Cerebellar cortex (tissue), 1 donor: ENCODE data around the gene CREB3L1.
A peak's percentile ranks its signal among the peaks of the same experiment; 100 is the strongest.

ENCODE experiments used
- DNase-seq: peaks from one replicate; pipeline ENCODE4 v3.0.0-alpha.2; 2015; ENCODE audit warnings: low spot score

The CREB3L1 gene

DNA sequence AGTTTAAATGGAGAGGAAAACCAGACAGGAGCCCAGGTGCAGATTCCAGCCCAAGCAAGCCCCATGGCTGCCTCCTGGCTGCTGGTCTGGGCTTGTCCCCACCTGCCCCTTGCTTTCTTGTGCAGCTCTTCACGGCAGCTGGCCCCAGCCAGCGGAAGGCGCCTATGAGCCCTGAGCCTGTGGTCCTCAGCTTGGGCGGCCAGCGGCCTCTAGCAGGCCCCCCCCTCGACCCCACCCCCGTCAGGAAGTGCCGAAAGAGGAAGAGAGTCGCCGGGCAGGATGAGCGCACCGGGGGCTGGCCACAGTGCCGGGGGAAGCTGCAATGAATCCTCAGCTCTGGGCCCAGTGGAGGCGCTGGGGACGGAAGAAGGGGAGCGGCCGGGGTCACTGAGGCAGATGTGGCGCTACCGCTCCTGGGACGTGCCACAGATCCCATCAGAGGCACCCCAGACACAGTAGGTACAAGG lies 67.7 kb downstream of the CREB3L1 start:
- DNase-seq = no peak

- DNase-seq = no peak
Measured at GRCh38 chr11:46345881-46346484, 68.5 kb downstream of the CREB3L1 start.

- peak; percentile 75 for DNase-seq
Measured at GRCh38 chr11:46346886-46347636, 69.6 kb downstream of the CREB3L1 start, which contains the start of gene DGKZ. Gene DGKZ, plus strand, starts transcription at chr11:46347463. Its CDS starts 197 bp downstream, at chr11:46347660.

DNA sequence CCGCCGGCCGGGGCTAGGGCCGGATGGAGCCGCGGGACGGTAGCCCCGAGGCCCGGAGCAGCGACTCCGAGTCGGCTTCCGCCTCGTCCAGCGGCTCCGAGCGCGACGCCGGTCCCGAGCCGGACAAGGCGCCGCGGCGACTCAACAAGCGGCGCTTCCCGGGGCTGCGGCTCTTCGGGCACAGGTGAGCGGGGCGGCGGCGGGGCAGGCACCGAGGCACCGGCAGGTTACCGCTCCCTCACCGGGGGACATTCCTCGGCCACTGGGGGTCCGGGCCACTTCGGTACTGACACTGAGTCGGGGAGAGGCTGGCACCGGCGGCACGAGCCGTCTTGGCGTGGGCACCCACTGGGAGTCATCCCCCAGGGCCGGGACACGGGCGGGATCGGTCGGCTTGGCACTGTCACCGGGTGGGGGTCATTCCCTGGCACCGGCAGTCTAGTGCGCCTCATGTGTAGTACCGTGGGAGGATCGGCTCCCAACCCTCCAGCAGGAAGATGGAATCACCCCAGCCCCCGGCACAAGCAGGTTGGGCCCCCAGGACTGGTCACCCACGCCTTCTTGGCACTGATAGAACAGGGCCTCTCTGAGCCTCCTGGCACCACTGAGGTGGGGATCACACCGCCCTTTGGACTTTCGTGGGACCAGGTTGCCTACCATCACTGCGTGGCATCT lies 70.3 kb downstream of the CREB3L1 start:
- DNase-seq = no peak

DNA sequence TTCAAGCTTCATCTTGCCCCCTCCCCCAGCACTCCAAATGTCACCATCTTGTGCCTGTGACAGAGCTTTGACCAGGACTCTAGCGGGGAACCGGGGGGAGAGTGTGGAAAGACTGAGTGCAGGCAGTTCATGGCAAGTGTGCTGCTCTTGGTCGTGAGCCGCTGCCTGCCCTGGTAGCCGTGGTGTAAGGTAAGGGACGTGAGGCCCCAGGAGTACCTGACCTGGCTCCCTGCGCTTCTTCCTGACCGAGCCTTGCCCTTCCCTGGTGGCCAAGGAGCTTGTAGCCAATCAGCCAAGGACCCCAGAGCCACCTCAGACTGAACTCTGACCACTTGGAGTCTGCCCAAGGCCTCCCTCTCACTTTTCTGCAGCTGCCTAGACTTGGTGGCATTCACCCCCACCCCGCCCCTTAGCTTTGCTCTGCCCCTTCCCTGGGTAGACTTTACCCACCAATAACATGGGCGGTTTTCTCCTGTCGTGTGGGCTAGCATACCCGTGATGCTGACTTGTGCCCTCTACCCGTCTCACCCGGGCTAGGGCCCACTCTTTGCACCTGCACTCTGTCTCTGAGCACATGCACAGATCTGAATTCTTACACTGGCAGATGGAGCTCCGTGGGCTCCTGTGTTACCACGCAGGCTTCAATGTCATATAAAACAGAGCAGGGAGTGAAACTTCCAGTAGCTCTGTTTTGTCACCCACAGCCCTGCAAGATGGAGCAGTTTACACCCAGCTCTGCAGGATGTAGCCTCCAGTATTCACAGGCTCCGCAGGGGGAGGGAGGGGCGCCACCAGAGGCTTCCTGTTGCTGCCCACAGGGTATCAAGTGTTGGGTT lies 71.3 kb downstream of the CREB3L1 start:
- peak; percentile 26 for DNase-seq

DNA sequence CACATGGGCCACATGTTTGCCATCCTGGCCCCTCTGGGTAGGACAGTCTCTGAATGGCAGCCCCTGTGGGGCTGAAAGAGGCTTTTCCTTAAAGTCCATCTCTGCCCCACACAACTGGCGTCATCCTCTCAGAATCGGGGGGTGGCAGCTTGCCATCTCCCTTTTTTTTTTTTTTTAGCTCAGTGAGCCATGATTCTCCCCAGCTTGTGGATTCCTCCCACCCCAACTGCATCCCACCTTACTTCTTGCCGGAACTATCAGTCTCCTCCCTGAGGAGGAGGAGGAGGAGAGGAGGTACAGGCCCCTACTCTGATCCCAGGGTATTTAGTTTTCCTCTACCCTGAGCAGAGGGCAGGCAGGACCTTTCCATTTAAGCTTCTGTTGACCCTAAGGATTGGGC lies 73.2 kb downstream of the CREB3L1 start:
- peak; percentile 28 for DNase-seq

DNA sequence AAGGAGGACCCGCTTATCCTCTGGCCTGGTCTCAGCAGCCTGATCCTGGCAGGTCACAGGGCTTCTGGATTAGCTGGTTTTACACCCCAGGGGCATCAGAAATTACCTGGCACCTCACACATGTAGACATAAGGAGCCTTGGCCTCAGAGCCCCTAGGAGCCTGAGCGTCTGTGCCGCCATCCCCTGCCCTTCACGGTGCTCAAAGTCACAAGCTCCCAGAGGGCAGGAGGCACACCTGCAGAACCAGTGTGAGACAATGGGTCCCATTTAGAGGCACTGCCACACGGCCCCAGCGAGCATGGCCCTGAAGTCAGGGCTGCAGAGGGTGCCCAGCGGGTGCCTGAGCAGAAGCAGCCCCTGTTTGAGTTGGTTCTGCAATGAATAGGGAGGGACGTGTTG lies 73.7 kb downstream of the CREB3L1 start:
- DNase-seq = no peak

- no peak for DNase-seq
Measured at GRCh38 chr11:46351606-46352005, 74.1 kb downstream of the CREB3L1 start.

- DNase-seq = peak; percentile 52
Measured at GRCh38 chr11:46352063-46352841, 74.8 kb downstream of the CREB3L1 start.

DNA sequence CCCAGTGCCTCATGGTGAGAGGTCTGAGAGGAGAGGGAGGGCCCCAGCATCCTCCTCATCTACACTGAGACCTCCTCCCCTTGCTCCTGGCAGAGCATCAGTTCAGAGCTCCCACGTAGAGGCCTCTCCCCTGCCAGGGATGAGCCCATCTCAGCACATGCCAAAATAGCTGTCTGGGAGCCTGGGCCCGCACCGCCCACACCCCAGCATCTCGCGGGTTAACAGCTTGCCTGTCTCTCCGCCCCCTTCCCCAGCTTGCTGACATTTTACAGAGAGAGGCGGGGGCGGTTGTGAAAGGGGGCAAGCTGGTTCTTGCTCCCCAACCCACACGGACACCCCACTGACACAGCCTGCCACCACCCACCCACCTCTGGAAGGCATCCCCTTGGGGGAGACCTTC lies 76.2 kb downstream of the CREB3L1 start:
- DNase-seq = no peak

DNA sequence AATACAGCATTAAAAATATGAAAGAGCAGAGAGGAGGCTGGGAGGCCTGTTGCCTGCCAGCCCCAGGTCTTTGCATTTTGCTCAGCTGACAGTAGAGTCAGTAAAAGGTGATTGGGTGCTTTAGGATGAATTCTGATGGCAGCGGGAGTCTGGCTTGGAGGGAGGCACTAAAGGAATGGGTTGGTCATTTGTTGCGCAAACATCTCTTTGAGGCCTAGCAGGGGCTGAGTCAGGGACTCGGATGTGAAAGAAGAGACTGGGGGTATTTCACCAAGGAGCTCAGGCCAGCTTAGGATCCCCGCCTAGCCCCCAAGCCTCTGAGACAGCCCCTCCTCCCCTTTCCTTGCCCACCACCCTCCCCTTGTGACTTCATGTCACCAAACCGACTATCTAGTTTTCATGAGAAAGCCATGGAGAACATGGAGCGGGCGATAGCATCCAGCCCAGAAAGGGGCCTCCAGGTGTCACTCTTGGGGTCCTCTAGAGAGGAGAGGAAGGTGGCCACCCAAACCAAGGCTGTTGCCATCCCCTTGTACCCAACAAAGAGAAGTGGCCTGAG lies 79.5 kb downstream of the CREB3L1 start:
- no peak for DNase-seq

GRCh38 chr11:46357483-46357936 lies 80.0 kb downstream of the CREB3L1 start:
- peak; percentile 82 for DNase-seq

DNA sequence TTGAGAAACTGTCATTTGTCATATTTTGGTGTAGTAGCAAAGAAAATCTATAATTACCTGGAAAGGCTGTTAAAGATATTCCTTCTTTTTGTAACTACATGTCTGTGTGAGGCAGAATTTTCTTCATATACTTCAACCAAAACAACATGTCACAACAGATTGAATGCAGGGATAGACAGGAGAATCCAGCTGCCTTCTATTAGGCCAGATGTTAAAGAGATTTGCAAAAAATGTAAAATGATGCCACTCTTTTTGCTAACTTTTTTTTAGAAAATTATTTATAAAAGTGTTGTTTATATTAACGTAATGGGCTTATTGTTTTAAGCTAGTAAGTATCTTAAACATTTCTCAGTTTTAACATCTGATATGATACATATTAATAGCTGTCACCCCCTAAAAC lies 82.5 kb downstream of the CREB3L1 start:
- no peak for DNase-seq

DNA sequence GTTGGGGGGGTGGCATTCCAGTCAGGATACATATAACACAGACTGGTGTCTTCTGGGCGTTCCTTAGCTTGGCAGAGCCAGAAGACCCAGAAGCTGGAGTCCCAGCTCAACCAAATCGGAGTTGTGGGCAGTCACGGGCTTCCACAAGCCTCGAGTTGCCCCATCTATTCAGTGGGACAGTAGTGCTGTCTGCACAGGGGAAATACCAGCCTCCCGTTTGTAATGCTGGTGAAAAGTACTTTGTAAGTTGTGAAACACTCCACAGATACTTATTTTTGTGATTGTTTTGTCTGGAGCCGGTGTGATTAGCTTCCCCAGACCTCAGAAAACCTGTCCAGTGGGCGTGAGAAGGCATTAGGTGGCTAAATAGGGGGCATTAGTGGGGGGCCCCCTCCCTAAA lies 83.4 kb downstream of the CREB3L1 start:
- no peak for DNase-seq

DNA sequence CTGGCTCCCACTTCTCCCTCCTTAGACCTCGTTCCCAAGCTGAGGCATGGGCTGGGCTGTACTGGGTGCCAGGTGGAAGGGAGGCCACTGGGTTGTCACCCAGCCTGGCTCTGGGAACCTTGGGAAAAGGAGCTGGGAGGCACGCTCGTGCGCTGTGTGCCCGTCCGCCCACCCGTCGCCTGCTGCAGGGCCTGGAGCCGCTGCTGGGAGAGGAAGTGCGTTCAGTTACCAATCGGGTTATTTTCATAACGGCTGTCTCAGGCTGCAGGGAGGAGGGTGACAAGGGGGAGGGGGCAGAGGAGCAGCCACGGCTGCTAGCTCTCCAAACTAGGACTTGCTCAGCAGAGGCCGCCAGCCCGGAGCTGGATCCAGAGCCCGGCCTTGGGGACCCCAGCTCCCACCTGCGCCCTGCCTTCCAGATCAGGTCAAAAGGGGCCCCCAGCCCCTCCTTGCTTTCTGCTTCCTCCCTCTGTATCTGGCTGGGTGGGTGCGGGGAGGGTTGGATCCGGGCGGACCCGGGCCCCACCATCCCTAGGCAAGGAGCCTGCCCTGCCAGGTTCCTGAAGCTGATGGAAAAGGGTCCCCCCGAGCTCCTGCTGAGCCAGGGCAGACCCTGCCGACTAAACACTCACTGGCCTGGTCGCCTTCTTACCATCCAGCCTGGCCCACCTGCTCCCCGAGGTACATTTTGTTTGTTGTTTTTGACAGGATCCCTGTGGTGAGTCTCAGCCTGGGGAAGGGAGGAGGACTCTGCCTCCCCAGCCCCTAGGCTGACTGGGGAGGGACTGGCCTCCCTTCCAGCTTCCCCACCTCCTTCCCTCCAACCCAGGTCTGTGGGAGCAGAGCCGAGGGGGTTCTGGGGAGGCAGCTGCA lies 84.1 kb downstream of the CREB3L1 start:
- DNase-seq = peak; percentile 33

GRCh38 chr11:46362156-46363030 lies 84.9 kb downstream of the CREB3L1 start:
- DNase-seq = no peak

- DNase-seq = no peak
Measured at GRCh38 chr11:46363031-46363407, 85.6 kb downstream of the CREB3L1 start.

- DNase-seq = no peak
Measured at GRCh38 chr11:46363455-46364005, 86.1 kb downstream of the CREB3L1 start.

DNA sequence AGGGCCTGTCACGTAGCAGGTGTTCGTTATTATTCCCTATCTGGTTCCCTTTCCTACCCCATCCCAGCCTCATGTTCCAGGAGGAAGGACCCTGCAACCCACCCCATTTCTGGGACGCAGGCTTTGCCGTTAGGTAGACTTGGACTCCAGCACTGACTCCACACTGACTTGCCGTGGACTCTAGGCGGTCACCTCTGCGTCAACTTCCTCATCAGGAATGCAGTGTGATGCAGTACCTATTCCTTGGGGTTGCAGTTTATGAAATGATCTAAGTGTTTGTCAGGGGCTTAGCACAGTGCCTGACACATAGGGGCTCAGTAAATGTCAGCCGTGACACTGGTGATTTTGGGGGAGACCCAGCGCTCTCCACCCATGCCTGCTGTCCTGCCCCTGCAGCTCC lies 86.6 kb downstream of the CREB3L1 start:
- no peak for DNase-seq
